NCI-H510A treated with DMSO at 0.1 percent for 48 hours (cell line): ENCODE results near the gene KLRG1.
A peak's percentile ranks its signal among the peaks of the same experiment; 100 is the strongest.

Experiments used
- DNase-seq: peaks from one replicate; lab custom pipeline; 2025; lab: John Stamatoyannopoulos, UW

The KLRG1 gene

GRCh38 chr12:8989413-8989812, at the start of gene KLRG1:
Gene KLRG1 (plus strand): TSS chr12:8989546. CDS start chr12:8989636, 90 bp downstream.
- DNase-seq, result no peak

GRCh38 chr12:8941691-8942478, 47.5 kb upstream of the KLRG1 start:
- DNase-seq, result no peak

GRCh38 chr12:8943565-8944186, 45.7 kb upstream of the KLRG1 start:
- no peak for DNase-seq

- DNase-seq, result no peak
Observed at GRCh38 chr12:8946733-8947132, 42.6 kb upstream of the KLRG1 start.

GRCh38 chr12:8947737-8948136, 41.6 kb upstream of the KLRG1 start:
- DNase-seq, result no peak

- no peak for DNase-seq
Observed at GRCh38 chr12:8948701-8949341, 40.5 kb upstream of the KLRG1 start.

GRCh38 chr12:8949342-8950220, 39.8 kb upstream of the KLRG1 start, which contains the start of gene M6PR:
Gene M6PR (minus strand): TSS chr12:8949645. CDS start chr12:8946404, 3,241 bp downstream.
- peak; percentile 98 for DNase-seq

- peak; percentile 82 for DNase-seq
Observed at GRCh38 chr12:8950221-8950527, 39.2 kb upstream of the KLRG1 start.

- no peak for DNase-seq
Observed at GRCh38 chr12:8950702-8951478, 38.5 kb upstream of the KLRG1 start.

GRCh38 chr12:8951744-8952143, 37.6 kb upstream of the KLRG1 start:
- no peak for DNase-seq

GRCh38 chr12:8953773-8954402, 35.5 kb upstream of the KLRG1 start:
- no peak for DNase-seq

- DNase-seq, result no peak
Observed at GRCh38 chr12:8956073-8956472, 33.3 kb upstream of the KLRG1 start.

- DNase-seq, result no peak
Observed at GRCh38 chr12:8956772-8957171, 32.6 kb upstream of the KLRG1 start.

GRCh38 chr12:8957561-8957960, 31.8 kb upstream of the KLRG1 start:
- DNase-seq, result no peak

GRCh38 chr12:8958066-8958465, 31.3 kb upstream of the KLRG1 start:
- DNase-seq, result no peak

- DNase-seq, result no peak
Observed at GRCh38 chr12:8960176-8960575, 29.2 kb upstream of the KLRG1 start.

GRCh38 chr12:8968761-8969160, 20.6 kb upstream of the KLRG1 start:
- DNase-seq, result no peak

GRCh38 chr12:8969861-8970411, 19.4 kb upstream of the KLRG1 start:
- no peak for DNase-seq

- no peak for DNase-seq
Observed at GRCh38 chr12:8970432-8970831, 18.9 kb upstream of the KLRG1 start.

- no peak for DNase-seq
Observed at GRCh38 chr12:8980137-8980536, 9.2 kb upstream of the KLRG1 start.
